A673 (cell line): Measurements from ENCODE around the gene WFDC12. TPM values are rescaled to one million over a fixed set of nuclear protein-coding genes. Genes with fewer than 3 reads are reported as not detected.
"Not testable (repeated sequence)": the region's sequence is repeated elsewhere in the genome, so short reads cannot be mapped to it uniquely, and the experiment has no call there.

Source experiments
- BruUV-seq: library from RNA; stranded (reverse); fragments of 400-500 nt; replicated peaks from 2 replicates; lab custom pipeline; 2021; lab: Mats Ljungman, UMichigan
- CTCF ChIA-PET: fragments of 300-600 bp; sonication (Branson Sonifier 250); formaldehyde crosslinking; loops from one replicate; lab custom pipeline; 2022; ENCODE audit warnings: antibody characterized with exemption; lab: Charles Lee
- POLR2A ChIA-PET: fragments of 300-600 bp; sonication (Branson Sonifier 250); formaldehyde crosslinking; loops from one replicate; lab custom pipeline; 2022; ENCODE audit warnings: antibody characterized with exemption; ENCODE audit not compliant: low non-redundant PET; lab: Charles Lee
- DNase-seq: peaks from one replicate; pipeline ENCODE4 v3.0.0-alpha.2; 2015; ENCODE audit warnings: low spot score
- H3K27ac ChIP-seq: fragments of 200-600 bp; sonication (generic); 2 replicates; pipeline ENCODE4 v1.5.1; 2016; ENCODE audit warnings: mixed run types, low read depth, mild to moderate bottlenecking, mixed read lengths, antibody characterized with exemption, low read length; ENCODE audit not compliant: poor library complexity, severe bottlenecking
- H3K27me3 ChIP-seq: fragments of 200-600 bp; sonication (generic); replicated peaks from 2 replicates; pipeline ENCODE4 v1.6.1; 2017; ENCODE audit warnings: mixed run types, low read depth, mild to moderate bottlenecking, mixed read lengths, antibody characterized with exemption, low read length; ENCODE audit not compliant: insufficient read depth, poor library complexity
- H3K36me3 ChIP-seq: fragments of 200-600 bp; sonication (generic); 2 replicates; pipeline ENCODE4 v1.6.1; 2016; ENCODE audit warnings: mixed run types, mild to moderate bottlenecking, mixed read lengths, antibody characterized with exemption, low read length; ENCODE audit not compliant: insufficient read depth, poor library complexity, severe bottlenecking
- H3K4me1 ChIP-seq: fragments of 200-600 bp; sonication (generic); 2 replicates; pipeline ENCODE4 v1.6.1; 2017; ENCODE audit warnings: mixed run types, mild to moderate bottlenecking, mixed read lengths, antibody characterized with exemption, low read length; ENCODE audit not compliant: insufficient read depth, poor library complexity, severe bottlenecking
- H3K4me3 ChIP-seq: fragments of 200-600 bp; sonication (generic); 2 replicates; pipeline ENCODE4 v1.5.1; 2016; ENCODE audit warnings: low read depth, mixed run types, mild to moderate bottlenecking, mixed read lengths, low read length; ENCODE audit not compliant: poor library complexity, severe bottlenecking
- H3K9me3 ChIP-seq: fragments of 200-600 bp; sonication (generic); 2 replicates; pipeline ENCODE4 v1.6.1; 2016; ENCODE audit warnings: mixed run types, low read depth, mild to moderate bottlenecking, mixed read lengths, antibody characterized with exemption, low read length; ENCODE audit not compliant: poor library complexity, severe bottlenecking
- CTCF ChIP-seq: fragments of 300-800, 200-600 bp; sonication (generic); conservative IDR thresholded peaks from 2 replicates; pipeline ENCODE4 v1.5.1; 2017; ENCODE audit warnings: low read depth, mild to moderate bottlenecking, antibody characterized with exemption, low read length, moderate library complexity, mixed read lengths
- EZH2 ChIP-seq: fragments of 200-600 bp; sonication (generic); IDR thresholded peaks from 2 replicates; pipeline ENCODE4 v1.6.1; 2017; ENCODE audit warnings: borderline replicate concordance, low read depth, mild to moderate bottlenecking, mixed read lengths, antibody characterized with exemption, low read length; ENCODE audit not compliant: poor library complexity, severe bottlenecking
- intact Hi-C: fragments of 100-400 bp; cut with micrococcal nuclease; formaldehyde crosslinking; loops from one replicate; pipeline ENCODE4 v1.10.0; 2022; ENCODE audit not compliant: unreplicated experiment
- total RNA-seq: library from RNA; stranded (reverse); gene quantifications from 2 replicates; pipeline ENCODE4 v1.2.3, GENCODE V29; 2021

The WFDC12 gene
- total RNA-seq, 1 experiment from 2014 or later = not detected

DNA sequence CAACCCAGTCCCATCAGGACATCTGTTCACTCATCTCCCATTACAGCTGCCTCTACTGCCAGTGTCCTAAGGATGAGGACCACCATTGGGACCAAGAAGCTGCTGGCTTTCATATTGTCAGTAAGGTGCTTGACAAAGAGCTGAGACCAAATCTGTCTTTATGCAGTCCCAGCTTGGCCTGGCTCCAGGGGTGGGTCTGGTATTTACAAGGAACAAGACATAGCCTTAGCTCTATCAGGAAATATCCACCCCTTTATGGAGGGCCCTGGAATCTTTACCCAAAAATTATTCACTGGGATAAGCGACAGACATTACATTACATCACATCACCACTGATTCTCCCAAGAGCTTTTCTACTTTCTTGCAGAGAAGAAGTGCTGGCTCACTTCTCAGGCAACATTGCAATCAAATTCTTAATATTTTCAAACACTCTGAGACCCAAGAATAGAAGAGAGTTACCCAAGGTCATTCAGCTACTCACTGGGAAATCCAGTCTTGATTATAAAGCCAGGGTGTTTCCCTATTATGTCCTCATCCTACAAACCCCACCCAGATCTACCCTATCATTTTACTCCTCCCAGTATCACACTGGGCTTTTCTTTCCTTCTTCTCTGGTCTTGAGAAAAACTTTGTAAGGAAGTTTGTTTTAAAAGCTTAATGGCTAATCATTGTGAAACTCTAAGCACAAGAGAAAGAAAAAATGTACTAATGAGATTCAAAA, 39.0 kb upstream of the WFDC12 start:
- intact Hi-C loops = no loop called here
- H3K4me1 ChIP-seq = no peaks in the 10 kb centered on the region
- no peak overlapping the region for H3K4me3 ChIP-seq
- no peak for DNase-seq
- no peak overlapping the region for H3K27ac ChIP-seq
- peaks cover 3% of the 10 kb centered on the region for H3K27me3 ChIP-seq
- TF ChIP-seq CTCF (no peak), EZH2 (no peak)
- H3K9me3 ChIP-seq = peaks cover 4% of the 10 kb centered on the region
- BruUV-seq = no TSS peak
- ChIA-PET POLR2A (no interaction called here), CTCF (no interaction called here)
- H3K36me3 ChIP-seq = no peaks in the 10 kb centered on the region

- BruUV-seq = no TSS peak
- intact Hi-C loops = no loop called here
- no peaks in the 10 kb centered on the region for H3K36me3 ChIP-seq
- H3K4me1 ChIP-seq = peaks cover 7% of the 10 kb centered on the region
- H3K27me3 ChIP-seq = no peaks in the 10 kb centered on the region
- ChIA-PET POLR2A (no interaction called here), CTCF (interaction anchor here (0.7 to 1.6 kb wide), 2 partner anchors 72 to 144 kb away, joined by 3 to 6 read pairs; no protein-coding TSS in a partner anchor)
- TF ChIP-seq CTCF (no peak), EZH2 (no peak)
- DNase-seq = peak; percentile 70
- H3K27ac ChIP-seq = no peak overlapping the region
- H3K4me3 ChIP-seq = no peak overlapping the region
- peaks cover 4% of the 10 kb centered on the region for H3K9me3 ChIP-seq
These were observed 33.7 kb upstream of the WFDC12 start for GRCh38 chr20:45157962-45158361.

DNA sequence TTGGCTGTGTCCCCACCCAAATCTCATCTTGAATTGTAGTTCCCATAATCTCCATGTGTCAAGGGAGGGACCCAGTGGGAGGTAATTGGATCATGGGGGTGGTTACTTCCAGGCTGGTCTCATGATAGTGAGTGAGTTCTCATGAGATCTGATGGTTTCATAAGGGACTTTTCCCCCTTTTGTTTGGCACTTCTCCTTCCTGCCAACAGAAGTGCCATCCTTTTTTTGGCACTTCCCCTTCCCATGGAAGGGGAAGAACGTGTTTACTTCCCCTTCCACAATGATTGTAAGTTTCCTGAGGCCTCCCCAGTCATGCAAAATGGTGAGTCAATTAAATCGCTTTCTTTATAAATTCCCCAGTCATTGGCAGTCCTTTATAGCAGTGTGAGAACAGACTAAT, 32.4 kb upstream of the WFDC12 start:
- peaks cover 7% of the 10 kb centered on the region for H3K4me1 ChIP-seq
- no TSS peak for BruUV-seq
- H3K9me3 ChIP-seq = peaks cover 4% of the 10 kb centered on the region
- no peak overlapping the region for H3K4me3 ChIP-seq
- H3K27ac ChIP-seq = no peak overlapping the region
- no peak for TF ChIP-seq CTCF
- TF ChIP-seq EZH2 = no peak
- DNase-seq = no peak
- H3K36me3 ChIP-seq = no peaks in the 10 kb centered on the region
- H3K27me3 ChIP-seq = no peaks in the 10 kb centered on the region
- intact Hi-C loops = no loop called here
- ChIA-PET POLR2A (interaction anchor here (0.5 kb wide), 1 partner anchor 766 kb away, joined by 3 read pairs; no protein-coding TSS in a partner anchor), CTCF (interaction anchor here (0.5 to 1.6 kb wide), 2 partner anchors 73 to 167 kb away, joined by 3 to 6 read pairs; no protein-coding TSS in a partner anchor)

- intact Hi-C loops, H3K27ac ChIP-seq, CTCF ChIA-PET, BruUV-seq, H3K27me3 ChIP-seq, H3K4me1 ChIP-seq, POLR2A ChIA-PET, H3K4me3 ChIP-seq, H3K36me3 ChIP-seq, H3K9me3 ChIP-seq, DNase-seq: not testable (repeated sequence)
These were observed 30.5 kb upstream of the WFDC12 start for GRCh38 chr20:45154794-45155193.
